ENCODE results near the gene RIPOR1.

The RIPOR1 gene

GRCh38 chr16:67526149-67526791 lies 2.4 kb upstream of the RIPOR1 start:
- Histone ChIP-seq H3K4me3 (ENCODE audit: control insufficient read depth in 1 of 7, extremely low read depth in 1 of 7, insufficient read depth in 4 of 7, low read depth in 2 of 7, low read length in 6 of 7) (no peak overlapping the region), H3K4me1 (ENCODE audit: control extremely low read depth in 1 of 4, control insufficient read depth in 4 of 4, insufficient read depth in 4 of 4, low read length in 3 of 4) (peaks cover 6 to 43% (median 40%) of the 10 kb centered on the region in 4 experiments), H3K9me3 (ENCODE audit: control extremely low read depth in 1 of 5, control insufficient read depth in 4 of 5, insufficient read depth in 2 of 5, low read depth in 1 of 5, low read length in 4 of 5) (no peaks in the 10 kb centered on the region), H3K27ac (ENCODE audit: insufficient read depth in 1 of 2, low read depth in 1 of 2, low read length in 2 of 2, poor library complexity in 1 of 2, severe bottlenecking in 2 of 2) (peak overlapping the region in 1 of 2 experiments; percentile 3), H3K36me3 (ENCODE audit: control insufficient read depth in 4 of 4, insufficient read depth in 4 of 4, low read length in 3 of 4) (no peaks in the 10 kb centered on the region), H3K27me3 (replicated peaks in 2 of 5; ENCODE audit: control insufficient read depth in 4 of 5, insufficient read depth in 5 of 5, low read length in 4 of 5) (no peaks in the 10 kb centered on the region)
- ChIA-PET CTCF (interaction anchor here (0.8 to 2.4 kb wide), 12 partner anchors 9 to 146 kb away, joined by 3 to 10 read pairs (median 4); partner anchors contain the start of gene CTCF), POLR2A (interaction anchor here (1.5 kb wide), 1 partner anchor 9 kb away, joined by 4 read pairs; no protein-coding TSS in a partner anchor)
- whole genome bisulfite sequencing (ENCODE audit: insufficient coverage) = 82% methylated on average over 2 of the region's 3 CpGs
- DNase-seq = no peak

- peaks cover 10 to 61% (median 51%) of the 10 kb centered on the region in 4 experiments for H3K4me1 ChIP-seq (ENCODE audit: control extremely low read depth in 1 of 4, control insufficient read depth in 4 of 4, insufficient read depth in 4 of 4, low read length in 3 of 4)
Measured at GRCh38 chr16:67528870-67529581, 397 bp downstream of the RIPOR1 start.

GRCh38 chr16:67529582-67530012 lies 968 bp downstream of the RIPOR1 start:
- ChIA-PET CTCF (interaction anchor here (0.7 to 6.0 kb wide), 11 partner anchors 8 to 139 kb away, joined by 3 to 60 read pairs (median 3); partner anchors contain the start of genes ATP6V0D1 and CTCF), POLR2A (interaction anchor here (0.5 to 1.7 kb wide), 3 partner anchors 8 to 312 kb away, joined by 3 to 4 read pairs (median 3); no protein-coding TSS in a partner anchor)
- peaks cover 10 to 67% (median 53%) of the 10 kb centered on the region in 4 experiments for H3K4me1 ChIP-seq (ENCODE audit: control extremely low read depth in 1 of 4, control insufficient read depth in 4 of 4, insufficient read depth in 4 of 4, low read length in 3 of 4)
- 26% methylated on average over 16 of the region's 16 CpGs for WGBS (ENCODE audit: insufficient coverage)
- no peaks in the 10 kb centered on the region for H3K36me3 ChIP-seq (ENCODE audit: control insufficient read depth in 4 of 4, insufficient read depth in 4 of 4, low read length in 3 of 4)
- no peak for DNase-seq
- H3K27me3 ChIP-seq (replicated peaks in 2 of 5; ENCODE audit: control insufficient read depth in 4 of 5, insufficient read depth in 5 of 5, low read length in 4 of 5) = no peaks in the 10 kb centered on the region
- peak overlapping the region in 6 of 7 experiments; percentile 49 to 79 (median 74) for H3K4me3 ChIP-seq (ENCODE audit: control insufficient read depth in 1 of 7, extremely low read depth in 1 of 7, insufficient read depth in 4 of 7, low read depth in 2 of 7, low read length in 6 of 7)
- H3K9me3 ChIP-seq (ENCODE audit: control extremely low read depth in 1 of 5, control insufficient read depth in 4 of 5, insufficient read depth in 2 of 5, low read depth in 1 of 5, low read length in 4 of 5) = no peaks in the 10 kb centered on the region
- H3K27ac ChIP-seq (ENCODE audit: insufficient read depth in 1 of 2, low read depth in 1 of 2, low read length in 2 of 2, poor library complexity in 1 of 2, severe bottlenecking in 2 of 2) = peak overlapping the region in 1 of 2 experiments; percentile 62

More at GRCh38 chr16:67528870-67529581, 397 bp downstream of the RIPOR1 start:
- peak overlapping the region in 1 of 2 experiments; percentile 62 for H3K27ac ChIP-seq (ENCODE audit: insufficient read depth in 1 of 2, low read depth in 1 of 2, low read length in 2 of 2, poor library complexity in 1 of 2, severe bottlenecking in 2 of 2)
- no peaks in the 10 kb centered on the region for H3K27me3 ChIP-seq (replicated peaks in 2 of 5; ENCODE audit: control insufficient read depth in 4 of 5, insufficient read depth in 5 of 5, low read length in 4 of 5)
- DNase-seq = peak in 2 of 3 donors; percentile 28 to 48
- peak overlapping the region; percentile 30 to 79 (median 71) for H3K4me3 ChIP-seq (ENCODE audit: control insufficient read depth in 1 of 7, extremely low read depth in 1 of 7, insufficient read depth in 4 of 7, low read depth in 2 of 7, low read length in 6 of 7)
- no peaks in the 10 kb centered on the region for H3K36me3 ChIP-seq (ENCODE audit: control insufficient read depth in 4 of 4, insufficient read depth in 4 of 4, low read length in 3 of 4)
- H3K9me3 ChIP-seq (ENCODE audit: control extremely low read depth in 1 of 5, control insufficient read depth in 4 of 5, insufficient read depth in 2 of 5, low read depth in 1 of 5, low read length in 4 of 5) = no peaks in the 10 kb centered on the region
- POLR2A ChIA-PET = interaction anchor here (0.5 to 1.7 kb wide), 5 partner anchors 8 to 312 kb away, joined by 3 to 4 read pairs (median 3); no protein-coding TSS in a partner anchor
- WGBS (ENCODE audit: insufficient coverage) = 1% methylated on average over 43 of the region's 65 CpGs
- CTCF ChIA-PET = interaction anchor here (0.8 to 6.0 kb wide), 11 partner anchors 8 to 164 kb away, joined by 3 to 60 read pairs (median 3); partner anchors contain the start of genes ATP6V0D1 and CTCF

- Histone ChIP-seq H3K4me3 (ENCODE audit: control insufficient read depth in 1 of 7, extremely low read depth in 1 of 7, insufficient read depth in 4 of 7, low read depth in 2 of 7, low read length in 6 of 7) (peak overlapping the region; percentile 1 to 79 (median 71)), H3K27ac (ENCODE audit: insufficient read depth in 1 of 2, low read depth in 1 of 2, low read length in 2 of 2, poor library complexity in 1 of 2, severe bottlenecking in 2 of 2) (peak overlapping the region in 1 of 2 experiments; percentile 62), H3K36me3 (ENCODE audit: control insufficient read depth in 4 of 4, insufficient read depth in 4 of 4, low read length in 3 of 4) (no peaks in the 10 kb centered on the region), H3K27me3 (replicated peaks in 2 of 5; ENCODE audit: control insufficient read depth in 4 of 5, insufficient read depth in 5 of 5, low read length in 4 of 5) (no peaks in the 10 kb centered on the region), H3K9me3 (ENCODE audit: control extremely low read depth in 1 of 5, control insufficient read depth in 4 of 5, insufficient read depth in 2 of 5, low read depth in 1 of 5, low read length in 4 of 5) (no peaks in the 10 kb centered on the region), H3K4me1 (ENCODE audit: control extremely low read depth in 1 of 4, control insufficient read depth in 4 of 4, insufficient read depth in 4 of 4, low read length in 3 of 4) (peaks cover 10 to 65% (median 50%) of the 10 kb centered on the region in 4 experiments)
- ChIA-PET CTCF (interaction anchor here (0.7 to 6.0 kb wide), 9 partner anchors 9 to 138 kb away, joined by 3 to 60 read pairs (median 3); partner anchors contain the start of genes ATP6V0D1 and CTCF), POLR2A (interaction anchor here (0.9 to 1.1 kb wide), 2 partner anchors 9 to 17 kb away, joined by 3 read pairs; no protein-coding TSS in a partner anchor)
- peak in 2 of 3 donors; percentile 45 to 60 for DNase-seq
- WGBS (ENCODE audit: insufficient coverage) = 4% methylated on average over 36 of the region's 48 CpGs
Measured at GRCh38 chr16:67530013-67530939, 1.6 kb downstream of the RIPOR1 start.

- no peaks in the 10 kb centered on the region for H3K9me3 ChIP-seq (ENCODE audit: control extremely low read depth in 1 of 5, control insufficient read depth in 4 of 5, insufficient read depth in 2 of 5, low read depth in 1 of 5, low read length in 4 of 5)
- H3K4me1 ChIP-seq (ENCODE audit: control extremely low read depth in 1 of 4, control insufficient read depth in 4 of 4, insufficient read depth in 4 of 4, low read length in 3 of 4) = peaks cover 10 to 64% (median 50%) of the 10 kb centered on the region in 4 experiments
- H3K36me3 ChIP-seq (ENCODE audit: control insufficient read depth in 4 of 4, insufficient read depth in 4 of 4, low read length in 3 of 4) = no peaks in the 10 kb centered on the region
- no peaks in the 10 kb centered on the region for H3K27me3 ChIP-seq (replicated peaks in 2 of 5; ENCODE audit: control insufficient read depth in 4 of 5, insufficient read depth in 5 of 5, low read length in 4 of 5)
- 0% methylated on average over 3 of the region's 4 CpGs for WGBS (ENCODE audit: insufficient coverage)
- ChIA-PET CTCF (interaction anchor here (0.9 to 6.0 kb wide), 7 partner anchors 9 to 139 kb away, joined by 3 to 60 read pairs (median 4); no protein-coding TSS in a partner anchor), POLR2A (interaction anchor here (0.9 kb wide), 1 partner anchor 10 kb away, joined by 3 read pairs; no protein-coding TSS in a partner anchor)
- peak overlapping the region in 6 of 7 experiments; percentile 49 to 79 (median 74) for H3K4me3 ChIP-seq (ENCODE audit: control insufficient read depth in 1 of 7, extremely low read depth in 1 of 7, insufficient read depth in 4 of 7, low read depth in 2 of 7, low read length in 6 of 7)
- peak overlapping the region in 1 of 2 experiments; percentile 38 for H3K27ac ChIP-seq (ENCODE audit: insufficient read depth in 1 of 2, low read depth in 1 of 2, low read length in 2 of 2, poor library complexity in 1 of 2, severe bottlenecking in 2 of 2)
- DNase-seq = peak; percentile 59 to 90 (median 86)
Measured at GRCh38 chr16:67531247-67531646, 2.6 kb downstream of the RIPOR1 start.

- H3K4me3 ChIP-seq (ENCODE audit: control insufficient read depth in 1 of 7, extremely low read depth in 1 of 7, insufficient read depth in 4 of 7, low read depth in 2 of 7, low read length in 6 of 7) = no peak overlapping the region
- 79% methylated on average over 9 of the region's 9 CpGs for WGBS (ENCODE audit: insufficient coverage)
- no peaks in the 10 kb centered on the region for H3K9me3 ChIP-seq (ENCODE audit: control extremely low read depth in 1 of 5, control insufficient read depth in 4 of 5, insufficient read depth in 2 of 5, low read depth in 1 of 5, low read length in 4 of 5)
- POLR2A ChIA-PET = no interaction called here
- DNase-seq = peak; percentile 31 to 58 (median 40)
- H3K27me3 ChIP-seq (replicated peaks in 2 of 5; ENCODE audit: control insufficient read depth in 4 of 5, insufficient read depth in 5 of 5, low read length in 4 of 5) = no peaks in the 10 kb centered on the region
- no peak overlapping the region for H3K27ac ChIP-seq (ENCODE audit: insufficient read depth in 1 of 2, low read depth in 1 of 2, low read length in 2 of 2, poor library complexity in 1 of 2, severe bottlenecking in 2 of 2)
- H3K4me1 ChIP-seq (ENCODE audit: control extremely low read depth in 1 of 4, control insufficient read depth in 4 of 4, insufficient read depth in 4 of 4, low read length in 3 of 4) = peaks cover 10 to 79% (median 61%) of the 10 kb centered on the region in 4 experiments
- no peaks in the 10 kb centered on the region for H3K36me3 ChIP-seq (ENCODE audit: control insufficient read depth in 4 of 4, insufficient read depth in 4 of 4, low read length in 3 of 4)
- CTCF ChIA-PET = interaction anchor here (0.6 to 6.1 kb wide), 12 partner anchors 9 to 292 kb away, joined by 3 to 60 read pairs (median 6); partner anchors contain the start of genes CARMIL2 and CTCF
Measured at GRCh38 chr16:67533024-67533560, 4.5 kb downstream of the RIPOR1 start.

Measured in common myeloid progenitor, CD34-positive (primary cell).